GM13976 (cell line): Measurements from ENCODE around the gene RTP3.
"Not testable (repeated sequence)": the region's sequence is repeated elsewhere in the genome, so short reads cannot be mapped to it uniquely, and the experiment has no call there.

ENCODE experiments used
- DNase-seq: peaks from one replicate; pipeline ENCODE4 v3.0.0; 2012; ENCODE audit warnings: low spot score
- CTCF ChIP-seq: IDR thresholded peaks from 2 replicates; pipeline ENCODE4 v1.5.1; 2012; ENCODE audit warnings: borderline replicate concordance, mild to moderate bottlenecking; ENCODE audit not compliant: insufficient read depth; ENCODE audit errors: extremely low read depth, missing control alignments, control extremely low read depth
- in situ Hi-C: fragments of 300-500 bp; cut with MboI; formaldehyde crosslinking; loops from one replicate; pipeline ENCODE4 v1.12.0; 2022; ENCODE audit warnings: low sequenced_read_pairs, mixed read lengths, inconsistent platforms; ENCODE audit not compliant: unreplicated experiment

RTP3 gene

DNA sequence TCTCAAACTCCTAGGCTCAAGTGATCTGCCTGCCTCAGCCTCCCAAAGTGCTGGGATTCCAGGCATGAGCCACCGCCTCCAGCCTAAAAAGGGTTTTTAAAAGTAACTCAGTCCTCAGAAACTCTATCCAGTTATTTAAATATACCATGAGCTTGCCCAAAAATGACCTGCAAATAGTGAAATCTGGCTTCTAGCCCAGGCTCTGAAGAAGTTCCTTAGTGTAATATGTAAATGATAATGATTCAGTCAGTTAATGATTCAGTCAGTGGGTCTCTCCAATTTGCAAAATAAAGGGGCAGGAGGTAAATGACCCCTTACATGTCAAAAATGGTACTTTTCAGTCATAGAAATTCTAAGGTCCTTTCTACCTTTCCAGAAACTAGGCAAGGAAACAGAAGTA lies 39.5 kb downstream of the RTP3 start:
- TF ChIP-seq CTCF: no peak
- in situ Hi-C loops: no loop called here
- DNase-seq: no peak

DNA sequence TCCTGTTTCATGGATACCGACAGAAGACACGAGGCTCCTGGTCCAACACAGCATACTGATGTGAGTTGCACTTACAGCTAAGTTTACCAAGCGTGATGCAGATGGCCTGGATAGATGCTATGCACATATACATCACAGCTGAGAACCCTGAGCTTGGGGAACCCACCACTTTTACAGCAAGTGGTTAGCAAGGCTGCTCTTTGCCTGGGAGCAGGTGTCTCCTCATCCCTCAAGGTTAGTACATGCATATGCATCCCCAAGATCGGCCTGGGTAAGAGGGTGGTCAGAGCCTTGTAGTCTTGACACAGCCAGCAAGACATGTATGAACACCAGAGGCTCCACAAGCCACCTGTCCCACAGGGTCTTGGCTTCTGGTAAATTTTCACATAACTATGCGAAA lies 40.0 kb downstream of the RTP3 start:
- TF ChIP-seq CTCF: no peak
- in situ Hi-C loops: no loop called here
- DNase-seq: no peak

- DNase-seq, in situ Hi-C loops: not testable (repeated sequence)
These were observed 40.6 kb downstream of the RTP3 start for GRCh38 chr3:46538425-46538802.

DNA sequence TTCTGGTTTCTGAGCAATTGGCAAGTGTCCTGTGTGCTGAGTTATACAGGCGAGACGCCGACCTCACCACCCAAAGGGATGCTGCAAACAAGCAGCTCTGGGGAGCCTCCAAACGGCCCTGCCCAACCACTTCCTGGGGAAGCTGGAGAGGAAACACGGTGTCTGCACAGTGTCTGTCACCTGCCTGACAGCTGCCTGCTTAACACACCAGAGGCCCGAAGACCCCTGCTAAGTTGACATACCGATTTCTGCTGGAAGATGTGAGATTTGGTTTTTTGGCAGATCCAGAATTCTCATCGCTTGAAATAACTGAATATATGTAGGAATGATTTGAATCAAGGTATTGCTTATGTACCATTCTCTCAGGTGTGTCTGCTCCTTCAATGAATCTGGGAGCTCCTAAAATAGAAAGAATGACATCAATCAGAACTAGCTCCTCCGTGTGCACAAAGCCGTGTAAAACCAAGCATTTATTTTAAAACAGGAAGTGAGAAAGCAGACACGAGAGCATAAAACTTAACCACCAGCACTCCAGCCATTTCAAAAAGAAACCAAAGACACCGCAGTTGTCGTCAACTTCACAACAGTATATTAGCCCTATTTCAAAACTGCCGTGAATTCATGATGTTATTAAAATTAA lies 41.1 kb downstream of the RTP3 start:
- no peak for TF ChIP-seq CTCF
- DNase-seq: peak; percentile 77
- in situ Hi-C loops: no loop called here

DNA sequence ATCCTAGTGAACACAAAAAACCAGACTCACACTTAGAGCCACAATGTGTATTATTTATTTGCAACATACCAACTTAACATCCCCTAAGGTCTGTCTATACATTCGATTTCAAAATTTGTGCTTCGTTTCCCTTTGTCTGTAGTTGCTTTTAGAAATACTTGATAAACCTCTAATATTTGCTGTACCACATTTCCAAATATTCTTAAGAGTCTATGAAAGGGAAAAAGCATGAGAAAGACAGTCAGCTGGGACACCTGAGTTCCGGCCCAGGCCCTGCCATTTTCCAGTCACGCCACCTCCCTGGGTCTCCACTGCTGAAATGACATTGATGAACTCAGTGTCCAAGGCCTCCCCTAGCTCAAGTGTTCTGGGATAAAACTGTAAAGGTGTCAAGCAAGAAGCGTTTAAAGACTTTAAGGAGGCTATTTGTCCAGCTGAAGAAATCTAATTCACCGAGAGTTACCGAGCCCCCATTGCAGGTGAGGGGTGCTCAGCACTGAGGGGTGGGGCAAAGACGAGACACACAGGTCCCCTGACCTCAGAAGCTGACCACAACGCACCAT lies 41.7 kb downstream of the RTP3 start:
- in situ Hi-C loops: no loop called here
- no peak for DNase-seq
- TF ChIP-seq CTCF: no peak

DNA sequence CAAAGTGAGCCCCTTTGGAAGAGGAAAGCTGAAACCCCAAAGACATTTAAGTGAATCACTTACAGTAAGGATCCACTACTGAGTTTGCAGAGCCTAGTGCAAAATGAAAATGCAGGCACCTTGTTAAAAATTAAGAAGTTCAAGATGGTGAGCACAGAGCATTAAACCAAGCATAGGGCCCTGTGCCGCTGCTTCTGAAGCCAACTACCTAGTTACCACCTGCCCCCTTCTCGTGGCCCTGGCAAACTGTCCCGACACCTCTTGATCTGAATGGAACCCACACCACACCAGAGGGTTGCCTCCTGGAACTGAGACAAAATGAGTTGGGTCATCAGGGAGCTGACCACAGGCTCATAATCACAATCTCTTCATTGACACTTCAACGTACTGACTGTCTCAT lies 42.8 kb downstream of the RTP3 start:
- no peak for TF ChIP-seq CTCF
- in situ Hi-C loops: no loop called here

GRCh38 chr3:46541835-46542234 lies 44.1 kb downstream of the RTP3 start:
- in situ Hi-C loops: no loop called here

More for the DNA sequence above, 42.8 kb downstream of the RTP3 start:
- DNase-seq: no peak

More at GRCh38 chr3:46541835-46542234, 44.1 kb downstream of the RTP3 start:
- DNase-seq: no peak
- TF ChIP-seq CTCF: no peak
